SJSA1 (cell line): ENCODE results near the gene NAB2. TPM values are rescaled to one million over a fixed set of nuclear protein-coding genes. Genes with fewer than 3 reads are reported as not detected.

Experiments
- DNase-seq, 2 experiments: peaks; one replicate each; pipeline ENCODE4 v3.0.0-alpha.2; 2015 to 2020; ENCODE audit warnings: low spot score in 2 of 2, low read depth in 1 of 2
- H3K27ac ChIP-seq: fragments of 250-450 bp; sonication (Bioruptor Pico); 2 replicates; pipeline ENCODE4 v1.5.1; 2020; ENCODE audit warnings: mild to moderate bottlenecking, moderate library complexity
- H3K27me3 ChIP-seq: fragments of 250-450 bp; sonication (Bioruptor Pico); replicated peaks from 2 replicates; pipeline ENCODE4 v1.5.1; 2020; ENCODE audit warnings: mild to moderate bottlenecking, moderate library complexity
- H3K36me3 ChIP-seq: fragments of 250-450 bp; sonication (Bioruptor Pico); 2 replicates; pipeline ENCODE4 v1.5.1; 2020; ENCODE audit warnings: mild to moderate bottlenecking
- H3K4me1 ChIP-seq: fragments of 250-450 bp; sonication (Bioruptor Pico); replicated peaks from 2 replicates; pipeline ENCODE4 v1.6.1; 2021; ENCODE audit warnings: mild to moderate bottlenecking
- H3K4me3 ChIP-seq: fragments of 250-450 bp; sonication (Bioruptor Pico); 2 replicates; pipeline ENCODE4 v1.5.1; 2020; ENCODE audit warnings: mild to moderate bottlenecking
- H3K9me3 ChIP-seq: fragments of 250-450 bp; sonication (Bioruptor Pico); replicated peaks from 2 replicates; pipeline ENCODE4 v1.5.1; 2020; ENCODE audit warnings: mild to moderate bottlenecking
- total RNA-seq: library from RNA; depleted of rRNA; stranded (reverse); fragments of >200 nt; shearing (Covaris generic); gene quantifications from 2 replicates; pipeline ENCODE4 v1.2.3, GENCODE V29; 2014; rRNA removed

NAB2 gene, protein sequence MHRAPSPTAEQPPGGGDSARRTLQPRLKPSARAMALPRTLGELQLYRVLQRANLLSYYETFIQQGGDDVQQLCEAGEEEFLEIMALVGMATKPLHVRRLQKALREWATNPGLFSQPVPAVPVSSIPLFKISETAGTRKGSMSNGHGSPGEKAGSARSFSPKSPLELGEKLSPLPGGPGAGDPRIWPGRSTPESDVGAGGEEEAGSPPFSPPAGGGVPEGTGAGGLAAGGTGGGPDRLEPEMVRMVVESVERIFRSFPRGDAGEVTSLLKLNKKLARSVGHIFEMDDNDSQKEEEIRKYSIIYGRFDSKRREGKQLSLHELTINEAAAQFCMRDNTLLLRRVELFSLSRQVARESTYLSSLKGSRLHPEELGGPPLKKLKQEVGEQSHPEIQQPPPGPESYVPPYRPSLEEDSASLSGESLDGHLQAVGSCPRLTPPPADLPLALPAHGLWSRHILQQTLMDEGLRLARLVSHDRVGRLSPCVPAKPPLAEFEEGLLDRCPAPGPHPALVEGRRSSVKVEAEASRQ
- total RNA-seq: 21.6 and 22.2 TPM in 2 replicates

DNA sequence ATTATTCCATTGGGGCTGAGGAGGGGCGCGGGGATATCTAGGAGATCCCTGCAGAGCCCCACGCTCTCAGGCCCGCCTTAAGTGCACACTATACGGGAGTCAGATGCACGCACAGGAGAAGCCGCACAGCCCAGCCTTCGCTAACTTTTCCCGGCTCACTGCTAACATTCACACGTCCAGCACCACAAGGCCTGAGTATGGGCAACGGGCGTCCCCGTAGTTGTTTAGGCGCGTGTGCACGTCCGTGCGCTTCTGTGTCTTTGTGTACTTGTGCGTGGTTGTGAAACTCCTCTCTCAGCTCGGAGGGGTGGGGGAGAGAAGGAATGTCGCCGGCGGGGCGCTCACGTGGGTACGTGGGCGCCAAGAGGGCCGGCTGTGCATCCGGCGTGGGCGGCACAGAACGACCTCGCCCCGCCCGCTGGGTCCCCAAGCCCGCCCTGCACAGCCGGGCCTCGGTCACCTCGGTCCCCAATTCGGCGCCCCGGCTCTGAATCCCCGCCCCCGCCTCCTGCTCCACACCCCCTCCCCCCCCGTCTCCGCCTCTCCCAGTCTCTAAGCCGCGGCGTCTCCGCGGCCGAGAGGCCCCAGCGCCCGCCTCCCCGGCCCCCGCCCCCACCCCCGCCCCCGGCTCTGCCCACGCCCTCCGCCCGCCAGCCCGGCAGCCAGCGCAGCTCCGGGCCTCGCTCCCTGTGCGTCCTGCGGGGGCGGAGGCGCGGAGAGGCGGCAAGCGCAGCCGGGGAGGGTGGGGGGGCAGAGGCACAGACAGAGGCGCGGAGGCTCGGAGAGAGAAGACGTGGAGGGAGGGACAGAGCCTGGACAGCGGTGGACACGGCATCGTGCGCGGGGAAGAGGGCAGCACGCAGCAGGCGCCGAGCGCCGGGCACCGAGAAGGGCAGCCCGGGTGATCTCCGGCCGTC lies at the start of gene NAB2:
Gene NAB2 (plus strand): TSS at position 761 of the 917 bp plus-strand sequence. CDS start 158 bp downstream, outside the sequence.
- H3K4me1 ChIP-seq: peaks cover 24% of the 10 kb centered on the region
- no peaks in the 10 kb centered on the region for H3K27me3 ChIP-seq

DNA sequence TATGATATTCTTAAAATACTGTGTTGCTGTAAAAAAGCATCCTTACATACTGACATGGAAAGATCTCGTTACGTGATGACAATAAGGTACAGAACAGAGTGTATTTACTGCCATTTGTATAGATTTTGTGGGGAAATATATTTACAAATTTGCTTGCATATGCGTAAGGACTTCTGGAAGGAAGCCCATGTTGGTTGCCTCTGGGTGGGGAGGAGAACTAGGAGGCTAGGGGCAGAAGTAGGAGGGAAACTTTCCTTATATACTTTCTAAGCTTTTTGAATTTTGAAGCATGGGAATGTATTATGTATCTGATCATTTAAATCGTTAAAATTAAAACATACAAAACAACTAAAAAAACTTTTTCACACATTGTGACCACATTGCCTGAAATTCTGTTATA lies 48.7 kb upstream of the NAB2 start:
- Histone ChIP-seq H3K9me3 (no peaks in the 10 kb centered on the region), H3K36me3 (no peaks in the 10 kb centered on the region), H3K27me3 (peaks cover 12% of the 10 kb centered on the region)

More for the DNA sequence above, at the start of gene NAB2:
- Histone ChIP-seq H3K27ac (peak within 1 kb of the TSS; percentile 92), H3K9me3 (no peaks in the 10 kb centered on the region), H3K4me3 (peak within 1 kb of the TSS; percentile 73), H3K36me3 (peaks cover 31% of the 10 kb centered on the region)
- DNase-seq: peak; percentile 94 to 97

DNA sequence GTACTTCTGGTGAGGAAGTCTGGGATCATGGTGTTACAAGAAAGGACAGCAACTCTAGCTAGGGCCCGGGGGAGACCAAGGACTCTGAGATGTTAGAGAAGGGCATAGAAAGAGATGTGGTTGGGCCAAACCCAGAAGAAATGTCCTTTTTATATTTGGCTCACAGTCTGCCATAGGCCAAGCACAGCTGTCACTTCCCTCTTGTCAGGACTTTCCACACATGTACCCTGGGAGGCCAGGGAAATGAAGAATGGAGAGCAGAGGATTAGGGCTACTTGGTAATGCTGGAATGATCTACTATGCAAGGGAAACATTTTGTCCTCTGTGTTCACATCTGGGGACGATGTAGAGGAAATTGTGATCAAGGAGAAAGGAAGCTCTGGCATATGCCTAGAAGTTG lies 48.2 kb upstream of the NAB2 start:
- Histone ChIP-seq H3K4me1 (no peaks in the 10 kb centered on the region), H3K36me3 (no peaks in the 10 kb centered on the region), H3K27ac (no peak overlapping the region), H3K9me3 (no peaks in the 10 kb centered on the region), H3K4me3 (no peak overlapping the region), H3K27me3 (peaks cover 16% of the 10 kb centered on the region)
- DNase-seq: no peak

More for the DNA sequence above, 48.7 kb upstream of the NAB2 start:
- H3K4me3 ChIP-seq: no peak overlapping the region
- no peak for DNase-seq
- H3K4me1 ChIP-seq: no peaks in the 10 kb centered on the region
- H3K27ac ChIP-seq: no peak overlapping the region

DNA sequence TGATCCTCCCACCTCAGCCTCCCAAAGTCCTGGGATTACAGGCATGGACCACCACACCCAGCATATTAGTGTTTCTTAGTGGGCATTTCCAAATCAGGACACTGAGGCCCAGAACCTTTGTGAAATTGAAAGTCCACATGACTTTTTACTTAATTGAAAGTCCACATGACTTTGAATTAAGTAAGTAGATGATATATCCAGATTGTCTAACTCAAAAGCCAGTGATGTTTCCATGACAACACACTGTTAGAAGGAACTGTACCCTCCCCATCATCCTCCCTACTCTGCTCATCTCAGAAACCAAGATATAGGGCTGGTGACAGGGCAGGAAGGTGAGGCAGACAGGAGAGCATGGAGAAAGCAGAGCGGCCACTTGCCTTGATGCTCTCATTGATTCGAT lies 46.2 kb upstream of the NAB2 start:
- no peak overlapping the region for H3K4me3 ChIP-seq
- no peaks in the 10 kb centered on the region for H3K9me3 ChIP-seq
- peaks cover 21% of the 10 kb centered on the region for H3K27me3 ChIP-seq
- DNase-seq: no peak
- no peaks in the 10 kb centered on the region for H3K36me3 ChIP-seq
- no peak overlapping the region for H3K27ac ChIP-seq
- no peaks in the 10 kb centered on the region for H3K4me1 ChIP-seq

DNA sequence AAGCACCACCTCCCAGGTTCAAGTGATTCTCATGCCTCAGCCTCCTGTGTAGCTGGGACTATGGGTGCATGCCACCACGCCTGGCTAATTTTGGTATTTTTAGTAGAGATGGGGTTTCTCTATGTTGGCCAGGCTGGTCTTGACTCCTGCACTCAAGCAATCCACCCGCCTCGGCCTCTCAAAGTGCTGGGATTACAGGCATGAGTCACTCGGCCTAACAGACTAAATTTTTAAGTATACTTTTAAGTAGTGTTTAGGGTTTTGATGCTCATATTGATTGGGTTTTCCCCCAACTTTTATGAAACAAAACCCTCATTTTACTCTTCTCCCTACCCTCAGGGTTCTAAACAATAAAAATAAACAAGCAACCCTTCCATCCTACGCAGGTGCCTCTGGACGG lies 44.4 kb upstream of the NAB2 start:
- peaks cover 16% of the 10 kb centered on the region; the same call in 1 of the 2 replicates for H3K27me3 ChIP-seq
- H3K4me3 ChIP-seq: no peak overlapping the region
- DNase-seq: no peak
- no peaks in the 10 kb centered on the region for H3K4me1 ChIP-seq
- no peaks in the 10 kb centered on the region for H3K9me3 ChIP-seq
- H3K27ac ChIP-seq: no peak overlapping the region
- no peaks in the 10 kb centered on the region for H3K36me3 ChIP-seq

DNA sequence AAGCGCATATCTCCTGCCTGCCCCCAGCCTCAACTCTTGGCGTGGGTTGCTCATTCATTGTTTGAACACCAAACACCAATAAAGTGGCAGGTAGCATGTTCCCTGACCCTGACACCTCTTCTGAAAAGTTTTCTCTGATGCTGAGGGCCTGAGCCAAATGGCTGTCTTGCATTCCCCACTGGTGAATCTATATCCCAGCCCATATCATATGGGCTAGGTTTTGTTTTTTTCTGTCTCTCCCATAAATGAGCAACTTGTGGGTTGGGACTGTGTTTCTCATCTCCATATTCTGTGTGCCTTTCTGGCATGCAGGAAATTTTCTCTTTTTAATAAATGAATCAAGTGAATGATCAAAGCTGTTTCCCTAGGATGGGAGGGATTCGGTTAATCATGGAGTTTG lies 44.0 kb upstream of the NAB2 start:
- H3K27ac ChIP-seq: no peak overlapping the region
- no peak for DNase-seq

DNA sequence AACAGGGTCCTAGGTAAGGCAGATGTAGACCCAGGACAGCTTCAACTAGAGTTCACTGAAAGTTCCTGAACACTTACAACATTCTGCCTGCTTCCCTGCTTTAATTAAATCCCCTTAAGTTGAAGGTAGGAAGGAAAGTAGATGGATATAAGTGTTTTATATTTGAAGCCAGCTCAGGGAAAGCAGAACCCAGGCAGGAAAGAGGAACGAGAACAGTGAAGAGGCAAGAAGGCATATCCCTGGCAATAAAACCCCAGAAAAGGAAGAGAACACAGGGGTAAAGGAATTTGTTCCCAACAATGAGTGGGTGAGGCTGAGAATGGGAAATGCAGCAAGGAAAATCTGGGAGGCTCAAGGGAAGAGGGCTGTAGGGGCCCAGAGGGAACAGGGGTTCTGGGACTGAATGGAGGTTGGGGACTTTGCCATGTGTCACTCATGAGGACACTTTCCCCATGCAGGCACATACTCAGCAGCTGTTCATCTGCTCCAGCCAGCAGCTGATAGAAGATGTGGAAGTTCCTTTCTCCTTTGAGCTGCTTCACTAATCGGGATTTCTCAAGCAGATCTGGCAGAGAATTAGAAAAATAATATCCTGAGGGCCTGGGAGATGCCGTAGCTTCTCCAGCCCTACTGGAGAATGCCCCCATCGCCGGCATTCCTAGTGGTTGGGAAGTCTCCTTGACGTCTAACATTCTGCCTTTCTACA lies 42.7 kb upstream of the NAB2 start:
- Histone ChIP-seq H3K9me3 (no peaks in the 10 kb centered on the region), H3K27me3 (peaks cover 13% of the 10 kb centered on the region), H3K27ac (no peak overlapping the region), H3K4me1 (no peaks in the 10 kb centered on the region), H3K4me3 (no peak overlapping the region), H3K36me3 (no peaks in the 10 kb centered on the region)
- no peak for DNase-seq

More for the DNA sequence above, 44.0 kb upstream of the NAB2 start:
- H3K4me3 ChIP-seq: no peak overlapping the region
- H3K9me3 ChIP-seq: no peaks in the 10 kb centered on the region
- no peaks in the 10 kb centered on the region for H3K36me3 ChIP-seq
- peaks cover 16% of the 10 kb centered on the region; the same call in 1 of the 2 replicates for H3K27me3 ChIP-seq
- no peaks in the 10 kb centered on the region for H3K4me1 ChIP-seq

DNA sequence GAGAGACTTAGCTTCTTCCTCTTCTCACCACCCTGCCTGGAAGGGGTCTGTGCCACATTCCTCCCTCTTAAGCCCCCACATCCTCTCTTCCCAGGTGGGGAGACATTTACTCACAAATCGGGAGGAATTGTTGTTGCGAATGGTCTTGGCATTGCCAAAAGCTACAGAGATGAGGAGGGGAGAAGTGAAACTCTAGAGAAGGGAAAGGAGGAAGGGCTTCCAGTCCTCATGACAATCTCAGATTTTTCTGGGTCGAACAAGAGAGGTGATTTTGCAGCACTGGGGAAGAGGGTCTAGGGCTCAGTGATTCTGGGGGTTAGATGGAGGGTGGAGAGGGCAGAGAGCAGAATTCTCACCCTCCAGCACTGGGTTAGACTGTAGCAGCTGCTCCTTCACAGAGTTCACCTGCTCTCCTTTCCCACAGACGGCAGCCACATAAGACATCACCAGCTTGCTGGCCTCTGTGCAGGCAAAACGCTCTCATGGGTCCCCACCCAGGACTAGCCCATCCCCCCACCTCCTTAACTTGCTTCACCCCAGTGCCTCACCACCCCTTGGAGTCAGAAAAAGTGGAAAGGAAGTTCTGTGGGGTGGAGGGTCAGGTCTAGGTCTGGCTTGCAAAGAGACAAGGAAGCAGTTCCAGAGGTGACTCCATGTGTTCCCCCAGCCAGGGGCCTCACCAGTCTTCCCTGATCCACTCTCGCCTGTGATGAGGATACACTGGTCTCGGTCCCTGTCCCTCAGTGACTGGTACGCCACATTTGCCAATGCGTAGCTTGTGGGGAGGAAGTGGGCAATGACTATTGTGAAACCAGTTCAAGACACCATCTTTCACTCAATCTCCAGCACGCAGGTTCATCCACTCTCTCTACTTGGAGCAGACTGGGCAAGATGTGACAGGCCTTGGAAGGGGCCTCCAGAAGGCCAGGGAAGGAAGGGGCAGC lies 41.7 kb upstream of the NAB2 start:
- no peak overlapping the region for H3K4me3 ChIP-seq
- H3K9me3 ChIP-seq: no peaks in the 10 kb centered on the region
- H3K4me1 ChIP-seq: no peaks in the 10 kb centered on the region
- H3K27ac ChIP-seq: no peak overlapping the region
- peaks cover 12% of the 10 kb centered on the region for H3K27me3 ChIP-seq
- DNase-seq: no peak
- H3K36me3 ChIP-seq: no peaks in the 10 kb centered on the region

DNA sequence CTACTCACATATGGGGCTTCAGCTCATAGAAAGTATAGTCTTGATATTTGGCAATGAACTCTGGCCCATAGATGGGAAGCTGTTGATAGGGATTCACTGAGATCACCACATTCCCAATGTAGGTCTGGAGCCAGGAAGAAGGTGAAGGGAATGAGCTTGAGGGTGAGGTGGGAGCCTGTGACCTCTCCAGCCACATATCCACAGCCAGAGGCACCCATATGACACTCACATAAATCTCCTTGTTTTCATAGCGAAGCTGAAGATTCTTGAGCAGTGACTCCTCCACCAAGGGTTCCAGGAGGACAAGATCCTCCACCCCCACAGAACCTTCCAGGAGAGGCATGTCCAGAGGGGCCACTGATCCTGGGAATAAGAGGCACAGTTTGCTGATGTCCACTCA lies 40.9 kb upstream of the NAB2 start:
- no peaks in the 10 kb centered on the region for H3K9me3 ChIP-seq
- H3K27me3 ChIP-seq: peaks cover 9% of the 10 kb centered on the region; the same call in 1 of the 2 replicates
- H3K4me1 ChIP-seq: no peaks in the 10 kb centered on the region
- H3K36me3 ChIP-seq: no peaks in the 10 kb centered on the region
- DNase-seq: no peak
- H3K27ac ChIP-seq: no peak overlapping the region
- H3K4me3 ChIP-seq: no peak overlapping the region

DNA sequence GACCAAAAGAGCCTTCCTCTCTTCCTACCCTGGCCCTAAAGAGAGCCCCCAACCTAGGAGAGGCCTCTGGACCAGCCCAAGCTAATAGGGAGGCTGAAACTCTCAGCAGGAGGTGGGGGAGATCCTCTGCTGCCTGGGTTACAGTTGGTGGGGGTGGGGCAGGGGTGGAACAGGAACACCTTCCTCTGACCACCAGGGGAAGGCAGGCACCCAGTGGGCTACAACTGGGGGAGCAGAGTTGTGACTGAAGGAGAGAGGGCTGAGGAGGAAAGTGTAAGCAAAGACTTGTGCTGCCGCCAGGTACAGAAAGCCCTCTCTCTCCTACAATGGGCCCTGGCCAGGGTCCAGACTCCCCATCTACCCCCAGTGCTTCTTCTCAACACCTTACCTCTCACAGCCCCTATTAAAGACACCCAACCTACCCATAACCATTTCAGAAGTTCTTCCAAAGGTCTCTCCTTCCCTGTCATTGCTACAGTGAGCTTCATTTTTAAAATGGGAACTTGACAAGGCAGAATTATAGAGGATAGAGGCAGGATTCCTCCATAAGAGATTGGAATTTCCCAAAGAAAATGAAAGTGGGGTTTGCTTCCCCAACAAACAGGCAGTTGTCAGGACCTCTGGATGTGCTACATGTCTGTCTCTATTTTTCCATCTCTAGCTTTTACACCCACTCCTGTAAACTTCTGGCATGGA lies 40.3 kb upstream of the NAB2 start:
- Histone ChIP-seq H3K27me3 (peaks cover 9% of the 10 kb centered on the region; the same call in 1 of the 2 replicates), H3K4me1 (no peaks in the 10 kb centered on the region), H3K9me3 (no peaks in the 10 kb centered on the region), H3K36me3 (no peaks in the 10 kb centered on the region), H3K27ac (no peak overlapping the region), H3K4me3 (no peak overlapping the region)
- no peak for DNase-seq

DNA sequence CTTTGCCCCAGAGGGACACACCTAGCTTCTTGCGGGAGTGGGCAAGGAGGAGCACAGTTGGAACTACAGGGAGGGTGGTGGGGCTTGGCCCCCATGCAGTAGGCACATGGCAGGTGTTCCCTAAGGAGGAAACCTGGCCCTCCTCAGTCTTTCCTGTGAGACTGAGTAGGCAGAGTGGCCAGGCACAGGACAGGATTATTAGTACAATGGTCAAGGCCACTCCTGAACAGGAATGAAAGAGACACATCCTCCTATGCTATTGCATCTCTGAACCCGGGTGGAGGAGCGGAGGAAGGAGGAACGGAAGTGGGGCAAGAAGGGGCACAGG lies 39.8 kb upstream of the NAB2 start:
- H3K9me3 ChIP-seq: no peaks in the 10 kb centered on the region
- no peak for DNase-seq
- no peak overlapping the region for H3K27ac ChIP-seq
- no peaks in the 10 kb centered on the region for H3K4me1 ChIP-seq
- no peak overlapping the region for H3K4me3 ChIP-seq
- H3K36me3 ChIP-seq: no peaks in the 10 kb centered on the region; the same call in 1 of the 2 replicates
- H3K27me3 ChIP-seq: peaks cover 9% of the 10 kb centered on the region; the same call in 1 of the 2 replicates

DNA sequence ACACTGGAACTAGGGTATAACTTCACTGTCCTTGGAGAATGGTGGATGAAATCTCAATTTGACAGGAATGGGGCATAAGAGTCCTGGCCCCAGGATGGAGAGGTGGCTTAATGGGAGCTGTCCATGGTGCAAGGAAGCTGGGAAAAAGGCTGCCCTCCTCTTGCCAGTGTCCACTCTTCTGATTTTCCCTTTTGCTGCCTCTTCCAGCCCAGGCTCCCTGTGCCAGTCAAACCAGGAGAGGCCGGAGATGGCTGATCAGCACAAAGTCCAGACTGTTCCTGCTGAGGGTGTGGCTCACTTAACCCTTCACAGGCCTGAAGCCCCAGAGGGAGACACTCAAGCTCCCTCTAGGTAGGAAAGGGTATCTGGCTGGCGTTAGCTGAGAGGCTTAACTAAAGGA lies 39.0 kb upstream of the NAB2 start, which contains the start of gene MYO1A:
Gene MYO1A (minus strand): TSS at position 240 of the 400 bp plus-strand sequence. CDS start 1,806 bp downstream, outside the sequence.
- Histone ChIP-seq H3K4me1 (no peaks in the 10 kb centered on the region), H3K4me3 (no peak within 1 kb of the TSS), H3K27me3 (peaks cover 9% of the 10 kb centered on the region; the same call in 1 of the 2 replicates), H3K36me3 (no peaks in the 10 kb centered on the region; the same call in 1 of the 2 replicates), H3K9me3 (no peaks in the 10 kb centered on the region), H3K27ac (no peak within 1 kb of the TSS)
- DNase-seq: no peak
